Measurements from ENCODE around the gene MTARC2. TPM values are rescaled to one million over a fixed set of nuclear protein-coding genes. Genes with fewer than 3 reads are reported as not detected.

The MTARC2 gene
- polyA plus RNA-seq, 2 of the 4 experiments (the other 2 are of a cell fraction): 13.5 to 18.4 TPM

DNA sequence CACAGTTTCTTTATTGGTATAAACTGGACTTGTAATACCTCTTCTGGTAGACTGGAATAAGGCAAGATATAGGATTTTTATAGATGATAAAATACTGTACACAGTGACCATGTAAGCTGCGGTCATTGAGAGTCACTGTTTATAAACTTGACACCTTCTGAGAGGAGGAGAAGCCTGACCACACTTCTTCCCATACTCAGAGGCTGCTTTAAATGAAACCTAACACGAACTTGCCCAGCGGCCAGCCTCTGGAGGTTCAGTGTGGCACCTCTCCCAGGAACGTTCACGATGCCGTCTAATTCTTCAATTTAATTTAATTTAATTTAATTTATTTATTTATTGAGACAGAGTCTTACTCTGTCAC, 61.0 kb downstream of the MTARC2 start:
- ATAC-seq: no peak
- no peak for DNase-seq (ENCODE audit: low read depth in 1 of 2, low spot score in 1 of 2)
- H3K4me3 ChIP-seq: no peak overlapping the region
- no peak for TF ChIP-seq KDM5A (IDR thresholded peaks at IDR 0.05)
- TF ChIP-seq EHMT2 (IDR thresholded peaks at IDR 0.05; ENCODE audit: low read depth): no peak
- TF ChIP-seq, protein P1, sequence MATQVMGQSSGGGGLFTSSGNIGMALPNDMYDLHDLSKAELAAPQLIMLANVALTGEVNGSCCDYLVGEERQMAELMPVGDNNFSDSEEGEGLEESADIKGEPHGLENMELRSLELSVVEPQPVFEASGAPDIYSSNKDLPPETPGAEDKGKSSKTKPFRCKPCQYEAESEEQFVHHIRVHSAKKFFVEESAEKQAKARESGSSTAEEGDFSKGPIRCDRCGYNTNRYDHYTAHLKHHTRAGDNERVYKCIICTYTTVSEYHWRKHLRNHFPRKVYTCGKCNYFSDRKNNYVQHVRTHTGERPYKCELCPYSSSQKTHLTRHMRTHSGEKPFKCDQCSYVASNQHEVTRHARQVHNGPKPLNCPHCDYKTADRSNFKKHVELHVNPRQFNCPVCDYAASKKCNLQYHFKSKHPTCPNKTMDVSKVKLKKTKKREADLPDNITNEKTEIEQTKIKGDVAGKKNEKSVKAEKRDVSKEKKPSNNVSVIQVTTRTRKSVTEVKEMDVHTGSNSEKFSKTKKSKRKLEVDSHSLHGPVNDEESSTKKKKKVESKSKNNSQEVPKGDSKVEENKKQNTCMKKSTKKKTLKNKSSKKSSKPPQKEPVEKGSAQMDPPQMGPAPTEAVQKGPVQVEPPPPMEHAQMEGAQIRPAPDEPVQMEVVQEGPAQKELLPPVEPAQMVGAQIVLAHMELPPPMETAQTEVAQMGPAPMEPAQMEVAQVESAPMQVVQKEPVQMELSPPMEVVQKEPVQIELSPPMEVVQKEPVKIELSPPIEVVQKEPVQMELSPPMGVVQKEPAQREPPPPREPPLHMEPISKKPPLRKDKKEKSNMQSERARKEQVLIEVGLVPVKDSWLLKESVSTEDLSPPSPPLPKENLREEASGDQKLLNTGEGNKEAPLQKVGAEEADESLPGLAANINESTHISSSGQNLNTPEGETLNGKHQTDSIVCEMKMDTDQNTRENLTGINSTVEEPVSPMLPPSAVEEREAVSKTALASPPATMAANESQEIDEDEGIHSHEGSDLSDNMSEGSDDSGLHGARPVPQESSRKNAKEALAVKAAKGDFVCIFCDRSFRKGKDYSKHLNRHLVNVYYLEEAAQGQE (IDR thresholded peaks at IDR 0.05): no peak
- TF ChIP-seq, protein P2, sequence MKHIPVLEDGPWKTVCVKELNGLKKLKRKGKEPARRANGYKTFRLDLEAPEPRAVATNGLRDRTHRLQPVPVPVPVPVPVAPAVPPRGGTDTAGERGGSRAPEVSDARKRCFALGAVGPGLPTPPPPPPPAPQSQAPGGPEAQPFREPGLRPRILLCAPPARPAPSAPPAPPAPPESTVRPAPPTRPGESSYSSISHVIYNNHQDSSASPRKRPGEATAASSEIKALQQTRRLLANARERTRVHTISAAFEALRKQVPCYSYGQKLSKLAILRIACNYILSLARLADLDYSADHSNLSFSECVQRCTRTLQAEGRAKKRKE (CRISPR knock-in tag; IDR thresholded peaks at IDR 0.05; ENCODE audit: low read depth): no peak
- TF ChIP-seq RAD21 (conservative IDR thresholded peaks at IDR 0.05 in 1 of 2, IDR thresholded peaks at IDR 0.05 in 1 of 2): no peak
- no peak for TF ChIP-seq CBX8 (IDR thresholded peaks at IDR 0.05)
- no peak for TF ChIP-seq SREBF2 (IDR thresholded peaks at IDR 0.05)
- TF ChIP-seq, protein P3, sequence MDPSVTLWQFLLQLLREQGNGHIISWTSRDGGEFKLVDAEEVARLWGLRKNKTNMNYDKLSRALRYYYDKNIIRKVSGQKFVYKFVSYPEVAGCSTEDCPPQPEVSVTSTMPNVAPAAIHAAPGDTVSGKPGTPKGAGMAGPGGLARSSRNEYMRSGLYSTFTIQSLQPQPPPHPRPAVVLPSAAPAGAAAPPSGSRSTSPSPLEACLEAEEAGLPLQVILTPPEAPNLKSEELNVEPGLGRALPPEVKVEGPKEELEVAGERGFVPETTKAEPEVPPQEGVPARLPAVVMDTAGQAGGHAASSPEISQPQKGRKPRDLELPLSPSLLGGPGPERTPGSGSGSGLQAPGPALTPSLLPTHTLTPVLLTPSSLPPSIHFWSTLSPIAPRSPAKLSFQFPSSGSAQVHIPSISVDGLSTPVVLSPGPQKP (IDR thresholded peaks at IDR 0.05; ENCODE audit: low read depth, low read length): no peak
- POLR2A ChIA-PET: no interaction called here
- no peaks in the 10 kb centered on the region for H3K9me3 ChIP-seq
- WGBS (ENCODE audit: missing lambda C conversion rate): 82% methylated on average over 6 of the region's 6 CpGs
- no peaks in the 10 kb centered on the region for H3K4me1 ChIP-seq
- CTCF ChIA-PET: interaction anchor here (0.6 to 3.0 kb wide), 12 partner anchors 8 to 1647 kb away, joined by 3 to 19 read pairs (median 5); no protein-coding TSS in a partner anchor
- no peak overlapping the region for H3K4me2 ChIP-seq
- FAIRE-seq: no peak
- H3K27ac ChIP-seq: no peak overlapping the region

DNA sequence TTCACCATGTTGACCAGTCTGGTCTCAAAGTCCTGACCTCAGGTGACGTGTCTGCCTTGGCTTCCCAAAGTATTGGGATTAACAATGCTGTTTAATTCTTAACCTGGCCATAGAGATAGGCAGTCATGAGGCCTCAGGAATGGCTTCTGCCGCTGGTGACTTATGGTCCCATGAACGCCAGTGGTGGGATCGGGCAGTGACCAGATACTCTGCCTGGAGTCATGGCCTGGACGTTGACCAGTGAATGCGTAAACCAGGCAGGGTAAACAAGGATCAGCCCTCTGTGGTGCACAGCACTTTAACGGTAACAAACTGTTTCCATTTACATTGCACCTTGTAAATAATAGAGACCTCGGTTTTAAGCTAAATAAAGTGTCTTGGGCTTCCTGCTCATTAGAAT, 61.6 kb downstream of the MTARC2 start:
- no peak for ATAC-seq

More for the DNA sequence above, 61.6 kb downstream of the MTARC2 start:
- H3K4me1 ChIP-seq: no peaks in the 10 kb centered on the region
- FAIRE-seq (no peak), DNase-seq (ENCODE audit: low read depth in 1 of 2, low spot score in 1 of 2) (no peak)
- ChIA-PET POLR2A (no interaction called here), CTCF (interaction anchor here (0.6 to 3.0 kb wide), 18 partner anchors 9 to 1647 kb away, joined by 3 to 19 read pairs (median 4); no protein-coding TSS in a partner anchor)
- no peaks in the 10 kb centered on the region for H3K9me3 ChIP-seq
- no peak overlapping the region for H3K27ac ChIP-seq
- H3K4me2 ChIP-seq: no peak overlapping the region
- TF ChIP-seq CBX8 (IDR thresholded peaks at IDR 0.05) (no peak), KDM1A (IDR thresholded peaks at IDR 0.05; ENCODE audit: low read depth) (no peak), CHD2 (IDR thresholded peaks at IDR 0.05; ENCODE audit: low read length, partially characterized antibody) (no peak), EHF (CRISPR knock-in tag; IDR thresholded peaks at IDR 0.05) (no peak), RARB (CRISPR knock-in tag; IDR thresholded peaks at IDR 0.05) (no peak), GATA3 (IDR thresholded peaks at IDR 0.05; ENCODE audit: borderline replicate concordance) (no peak), NFE2L2 (conservative IDR thresholded peaks at IDR 0.05; ENCODE audit: low read length) (no peak), MAFK (IDR thresholded peaks at IDR 0.05; ENCODE audit: partially characterized antibody) (no peak), RFX5 (IDR thresholded peaks at IDR 0.05) (no peak), PHF8 (IDR thresholded peaks at IDR 0.05; ENCODE audit: borderline replicate concordance, low read depth) (no peak), CBX2 (IDR thresholded peaks at IDR 0.05; ENCODE audit: borderline replicate concordance, low read depth) (no peak)
- TF ChIP-seq, protein P4, sequence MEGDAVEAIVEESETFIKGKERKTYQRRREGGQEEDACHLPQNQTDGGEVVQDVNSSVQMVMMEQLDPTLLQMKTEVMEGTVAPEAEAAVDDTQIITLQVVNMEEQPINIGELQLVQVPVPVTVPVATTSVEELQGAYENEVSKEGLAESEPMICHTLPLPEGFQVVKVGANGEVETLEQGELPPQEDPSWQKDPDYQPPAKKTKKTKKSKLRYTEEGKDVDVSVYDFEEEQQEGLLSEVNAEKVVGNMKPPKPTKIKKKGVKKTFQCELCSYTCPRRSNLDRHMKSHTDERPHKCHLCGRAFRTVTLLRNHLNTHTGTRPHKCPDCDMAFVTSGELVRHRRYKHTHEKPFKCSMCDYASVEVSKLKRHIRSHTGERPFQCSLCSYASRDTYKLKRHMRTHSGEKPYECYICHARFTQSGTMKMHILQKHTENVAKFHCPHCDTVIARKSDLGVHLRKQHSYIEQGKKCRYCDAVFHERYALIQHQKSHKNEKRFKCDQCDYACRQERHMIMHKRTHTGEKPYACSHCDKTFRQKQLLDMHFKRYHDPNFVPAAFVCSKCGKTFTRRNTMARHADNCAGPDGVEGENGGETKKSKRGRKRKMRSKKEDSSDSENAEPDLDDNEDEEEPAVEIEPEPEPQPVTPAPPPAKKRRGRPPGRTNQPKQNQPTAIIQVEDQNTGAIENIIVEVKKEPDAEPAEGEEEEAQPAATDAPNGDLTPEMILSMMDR (IDR thresholded peaks at IDR 0.05): no peak
- TF ChIP-seq, protein P5, sequence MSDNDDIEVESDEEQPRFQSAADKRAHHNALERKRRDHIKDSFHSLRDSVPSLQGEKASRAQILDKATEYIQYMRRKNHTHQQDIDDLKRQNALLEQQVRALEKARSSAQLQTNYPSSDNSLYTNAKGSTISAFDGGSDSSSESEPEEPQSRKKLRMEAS (IDR thresholded peaks at IDR 0.05): no peak
- TF ChIP-seq, protein P6, sequence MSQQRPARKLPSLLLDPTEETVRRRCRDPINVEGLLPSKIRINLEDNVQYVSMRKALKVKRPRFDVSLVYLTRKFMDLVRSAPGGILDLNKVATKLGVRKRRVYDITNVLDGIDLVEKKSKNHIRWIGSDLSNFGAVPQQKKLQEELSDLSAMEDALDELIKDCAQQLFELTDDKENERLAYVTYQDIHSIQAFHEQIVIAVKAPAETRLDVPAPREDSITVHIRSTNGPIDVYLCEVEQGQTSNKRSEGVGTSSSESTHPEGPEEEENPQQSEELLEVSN (IDR thresholded peaks at IDR 0.05; ENCODE audit: borderline replicate concordance, low read depth): no peak
- no peak overlapping the region for H3K4me3 ChIP-seq
- WGBS (ENCODE audit: missing lambda C conversion rate): 80% methylated on average over 8 of the region's 8 CpGs
